Neural cell (in vitro differentiated cells): ENCODE data around the gene NT5M. TPM values are rescaled to one million over a fixed set of nuclear protein-coding genes. Genes with fewer than 3 reads are reported as not detected.

ENCODE experiments used
- H2AFZ ChIP-seq: fragments of 200-600, 300-800 bp; sonication (generic), shearing (Covaris generic); 2 replicates; pipeline ENCODE4 v1.6.0; 2014; ENCODE audit warnings: low read depth, mild to moderate bottlenecking, antibody characterized with exemption, low read length, moderate library complexity
- H3F3A ChIP-seq: fragments of 200-600 bp; shearing (Covaris generic); 2 replicates; pipeline ENCODE4 v1.6.1; 2016; ENCODE audit warnings: mild to moderate bottlenecking, moderate library complexity, mixed read lengths, antibody characterized with exemption, low read length; ENCODE audit not compliant: insufficient read depth, poor library complexity, severe bottlenecking
- H3K27ac ChIP-seq: fragments of 200-600, 300-800 bp; sonication (generic), shearing (Covaris generic); 2 replicates; pipeline ENCODE4 v1.5.1; 2014; ENCODE audit warnings: mild to moderate bottlenecking, low read length, moderate library complexity
- H3K27me3 ChIP-seq: fragments of 300-800, 200-600 bp; sonication (generic), shearing (Covaris generic); 2 replicates; pipeline ENCODE4 v1.6.0; 2014; ENCODE audit warnings: mild to moderate bottlenecking, low read depth, low read length, moderate library complexity; ENCODE audit not compliant: insufficient read depth
- H3K36me3 ChIP-seq: fragments of 300-800, 200-600 bp; sonication (generic), shearing (Covaris generic); 2 replicates; pipeline ENCODE4 v1.5.1; 2014; ENCODE audit warnings: mild to moderate bottlenecking, antibody characterized with exemption, low read length, moderate library complexity; ENCODE audit not compliant: insufficient read depth
- H3K4me2 ChIP-seq: fragments of 300-800, 200-600 bp; sonication (generic), shearing (Covaris generic); 2 replicates; pipeline ENCODE4 v1.6.0; 2014; ENCODE audit warnings: mild to moderate bottlenecking, low read length
- H3K4me3 ChIP-seq: fragments of 300-800, 200-600 bp; sonication (generic), shearing (Covaris generic); 2 replicates; pipeline ENCODE4 v1.5.1; 2014; ENCODE audit warnings: mild to moderate bottlenecking, low read length, moderate library complexity
- H3K79me2 ChIP-seq: fragments of 200-600 bp; shearing (Covaris generic); replicated peaks from 2 replicates; pipeline ENCODE4 v1.6.0; 2014; ENCODE audit warnings: mild to moderate bottlenecking, low read length, moderate library complexity; ENCODE audit not compliant: insufficient read depth
- H3K9ac ChIP-seq: fragments of 300-800, 200-600 bp; sonication (generic), shearing (Covaris generic); 2 replicates; pipeline ENCODE4 v1.6.1; 2016; ENCODE audit warnings: mild to moderate bottlenecking, low read length, mixed read lengths
- H3K9me2 ChIP-seq: fragments of 200-600 bp; shearing (Covaris generic); 2 replicates; pipeline ENCODE4 v1.6.1; 2016; ENCODE audit warnings: mild to moderate bottlenecking, low read length, mixed read lengths; ENCODE audit not compliant: insufficient read depth
- H3K9me3 ChIP-seq: fragments of 200-600, 300-800 bp; sonication (generic), shearing (Covaris generic); 2 replicates; pipeline ENCODE4 v1.6.1; 2016; ENCODE audit warnings: mild to moderate bottlenecking, mixed run types, low read length, moderate library complexity, mixed read lengths
- H4K20me1 ChIP-seq: fragments of 200-600 bp; shearing (Covaris generic); 2 replicates; pipeline ENCODE4 v1.6.1; 2016; ENCODE audit warnings: mild to moderate bottlenecking, mixed run types; ENCODE audit not compliant: insufficient read depth
- EP300 ChIP-seq: fragments of 450-650 bp; conservative IDR thresholded peaks from 2 replicates; pipeline ENCODE4 v1.6.1; 2014; ENCODE audit warnings: antibody characterized with exemption, mild to moderate bottlenecking, moderate library complexity; ENCODE audit not compliant: poor library complexity, severe bottlenecking
- EZH2 ChIP-seq: fragments of 200-600, 300-800 bp; shearing (Covaris generic), sonication (generic); IDR thresholded peaks from 2 replicates; pipeline ENCODE4 v1.6.1; 2014; ENCODE audit warnings: antibody characterized with exemption, low read length, borderline replicate concordance, mild to moderate bottlenecking; ENCODE audit not compliant: insufficient read depth, poor library complexity, severe bottlenecking
- MXI1 ChIP-seq: fragments of 450-650 bp; conservative IDR thresholded peaks from 2 replicates; pipeline ENCODE4 v1.6.1; 2014; ENCODE audit warnings: antibody characterized with exemption, mild to moderate bottlenecking; ENCODE audit not compliant: poor library complexity, severe bottlenecking
- POLR2AphosphoS5 ChIP-seq: IDR thresholded peaks from 2 replicates; pipeline ENCODE4 v1.6.1; 2012
- RAD21 ChIP-seq: fragments of 450-650 bp; conservative IDR thresholded peaks from 2 replicates; pipeline ENCODE4 v1.6.1; 2014; ENCODE audit warnings: antibody characterized with exemption, mild to moderate bottlenecking, moderate library complexity
- SMC3 ChIP-seq: fragments of 450-650 bp; conservative IDR thresholded peaks from 2 replicates; pipeline ENCODE4 v1.6.1; 2014; ENCODE audit warnings: antibody characterized with exemption, mild to moderate bottlenecking, moderate library complexity; ENCODE audit not compliant: poor library complexity
- TAF1 ChIP-seq: IDR thresholded peaks from 2 replicates; pipeline ENCODE4 v1.6.1; 2012; ENCODE audit warnings: low read depth
- polyA plus RNA-seq: library from polyadenylated mRNA; depleted of rRNA; stranded (reverse); fragments of >200 nt; gene quantifications from 2 replicates; pipeline ENCODE4 v1.2.3, GENCODE V29; 2014
- TF ChIP-seq, protein P1 (sequence below): fragments of 450-650 bp; IDR thresholded peaks from 2 replicates; pipeline ENCODE4 v1.5.1; 2014; ENCODE audit warnings: antibody characterized with exemption, mild to moderate bottlenecking, moderate library complexity; ENCODE audit not compliant: poor library complexity, severe bottlenecking
- TF ChIP-seq, protein P2 (sequence below): IDR thresholded peaks from 2 replicates; pipeline ENCODE4 v1.6.1; 2012; ENCODE audit warnings: borderline replicate concordance

The NT5M gene
- polyA plus RNA-seq, 1 donor from 2014 or later: 11.1 TPM

DNA sequence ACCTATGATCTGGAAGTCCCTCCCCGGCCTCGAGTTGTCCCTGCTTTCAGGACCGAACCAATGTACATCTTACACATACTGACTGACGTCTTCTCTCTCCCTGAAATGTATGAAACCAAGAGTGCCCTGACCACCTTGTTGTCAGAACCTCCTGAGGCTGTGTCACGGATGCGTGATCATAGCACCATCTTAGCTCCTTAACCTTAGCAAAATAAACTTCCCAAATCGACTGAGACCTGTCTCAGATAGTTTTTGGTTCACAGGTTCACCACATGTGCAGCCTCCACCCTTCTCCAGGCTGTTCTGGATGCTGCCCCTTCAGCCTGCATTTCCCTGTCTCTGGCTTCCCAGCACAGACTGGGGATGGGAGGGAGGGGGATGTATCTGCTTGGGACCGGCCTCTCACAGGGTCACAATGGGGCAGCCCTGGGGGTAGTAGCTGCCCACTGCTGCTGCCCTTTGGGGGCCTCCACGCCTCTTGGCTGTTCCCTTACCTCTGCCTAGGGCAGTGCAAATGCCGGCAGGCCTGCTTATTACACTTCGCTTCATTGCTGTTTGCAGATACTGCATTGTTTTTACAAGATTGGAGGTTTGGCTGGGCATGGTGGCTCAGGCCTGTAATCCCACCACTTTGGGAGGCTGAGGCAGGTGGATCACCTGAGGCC, 69.8 kb downstream of the NT5M start:
- TF ChIP-seq, protein P1, sequence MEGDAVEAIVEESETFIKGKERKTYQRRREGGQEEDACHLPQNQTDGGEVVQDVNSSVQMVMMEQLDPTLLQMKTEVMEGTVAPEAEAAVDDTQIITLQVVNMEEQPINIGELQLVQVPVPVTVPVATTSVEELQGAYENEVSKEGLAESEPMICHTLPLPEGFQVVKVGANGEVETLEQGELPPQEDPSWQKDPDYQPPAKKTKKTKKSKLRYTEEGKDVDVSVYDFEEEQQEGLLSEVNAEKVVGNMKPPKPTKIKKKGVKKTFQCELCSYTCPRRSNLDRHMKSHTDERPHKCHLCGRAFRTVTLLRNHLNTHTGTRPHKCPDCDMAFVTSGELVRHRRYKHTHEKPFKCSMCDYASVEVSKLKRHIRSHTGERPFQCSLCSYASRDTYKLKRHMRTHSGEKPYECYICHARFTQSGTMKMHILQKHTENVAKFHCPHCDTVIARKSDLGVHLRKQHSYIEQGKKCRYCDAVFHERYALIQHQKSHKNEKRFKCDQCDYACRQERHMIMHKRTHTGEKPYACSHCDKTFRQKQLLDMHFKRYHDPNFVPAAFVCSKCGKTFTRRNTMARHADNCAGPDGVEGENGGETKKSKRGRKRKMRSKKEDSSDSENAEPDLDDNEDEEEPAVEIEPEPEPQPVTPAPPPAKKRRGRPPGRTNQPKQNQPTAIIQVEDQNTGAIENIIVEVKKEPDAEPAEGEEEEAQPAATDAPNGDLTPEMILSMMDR: no peak
- TF ChIP-seq, protein P2, sequence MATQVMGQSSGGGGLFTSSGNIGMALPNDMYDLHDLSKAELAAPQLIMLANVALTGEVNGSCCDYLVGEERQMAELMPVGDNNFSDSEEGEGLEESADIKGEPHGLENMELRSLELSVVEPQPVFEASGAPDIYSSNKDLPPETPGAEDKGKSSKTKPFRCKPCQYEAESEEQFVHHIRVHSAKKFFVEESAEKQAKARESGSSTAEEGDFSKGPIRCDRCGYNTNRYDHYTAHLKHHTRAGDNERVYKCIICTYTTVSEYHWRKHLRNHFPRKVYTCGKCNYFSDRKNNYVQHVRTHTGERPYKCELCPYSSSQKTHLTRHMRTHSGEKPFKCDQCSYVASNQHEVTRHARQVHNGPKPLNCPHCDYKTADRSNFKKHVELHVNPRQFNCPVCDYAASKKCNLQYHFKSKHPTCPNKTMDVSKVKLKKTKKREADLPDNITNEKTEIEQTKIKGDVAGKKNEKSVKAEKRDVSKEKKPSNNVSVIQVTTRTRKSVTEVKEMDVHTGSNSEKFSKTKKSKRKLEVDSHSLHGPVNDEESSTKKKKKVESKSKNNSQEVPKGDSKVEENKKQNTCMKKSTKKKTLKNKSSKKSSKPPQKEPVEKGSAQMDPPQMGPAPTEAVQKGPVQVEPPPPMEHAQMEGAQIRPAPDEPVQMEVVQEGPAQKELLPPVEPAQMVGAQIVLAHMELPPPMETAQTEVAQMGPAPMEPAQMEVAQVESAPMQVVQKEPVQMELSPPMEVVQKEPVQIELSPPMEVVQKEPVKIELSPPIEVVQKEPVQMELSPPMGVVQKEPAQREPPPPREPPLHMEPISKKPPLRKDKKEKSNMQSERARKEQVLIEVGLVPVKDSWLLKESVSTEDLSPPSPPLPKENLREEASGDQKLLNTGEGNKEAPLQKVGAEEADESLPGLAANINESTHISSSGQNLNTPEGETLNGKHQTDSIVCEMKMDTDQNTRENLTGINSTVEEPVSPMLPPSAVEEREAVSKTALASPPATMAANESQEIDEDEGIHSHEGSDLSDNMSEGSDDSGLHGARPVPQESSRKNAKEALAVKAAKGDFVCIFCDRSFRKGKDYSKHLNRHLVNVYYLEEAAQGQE: no peak
- no peak for TF ChIP-seq EZH2
- no peak for TF ChIP-seq MXI1
- TF ChIP-seq POLR2AphosphoS5: no peak
- TF ChIP-seq TAF1: no peak
- no peak for TF ChIP-seq SMC3
- no peak for TF ChIP-seq EP300
- TF ChIP-seq RAD21: no peak
- Histone ChIP-seq H3F3A (no peaks in the 10 kb centered on the region), H3K27me3 (no peaks in the 10 kb centered on the region), H3K79me2 (no peaks in the 10 kb centered on the region), H4K20me1 (no peaks in the 10 kb centered on the region), H3K4me2 (no peak overlapping the region), H3K4me3 (no peak overlapping the region), H3K9me2 (no peaks in the 10 kb centered on the region), H3K9ac (no peak overlapping the region), H3K36me3 (no peaks in the 10 kb centered on the region), H3K27ac (no peak overlapping the region), H3K9me3 (no peaks in the 10 kb centered on the region), H2AFZ (no peak overlapping the region)

DNA sequence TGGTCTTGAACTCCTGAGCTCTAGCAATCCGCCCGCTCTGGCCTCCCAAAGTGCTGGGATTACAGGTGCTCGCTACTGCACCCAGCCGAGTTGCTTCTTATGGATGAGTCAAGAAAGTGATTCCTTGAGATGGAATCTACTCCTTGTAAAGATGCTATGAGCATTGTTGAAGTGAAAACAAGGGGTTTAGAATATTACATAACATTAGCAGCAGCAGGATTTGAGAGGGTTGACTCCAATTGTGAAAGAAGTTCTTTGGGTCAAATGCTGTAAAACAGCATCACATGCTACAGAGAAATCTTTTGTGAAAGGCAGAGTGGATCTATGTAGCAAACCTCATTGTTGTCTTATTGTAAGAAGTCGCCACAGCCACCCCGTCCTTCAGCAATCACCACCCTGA, 72.7 kb downstream of the NT5M start:
- Histone ChIP-seq H3K36me3 (no peaks in the 10 kb centered on the region), H3K27ac (peak overlapping the region; percentile 95), H3K9me2 (no peaks in the 10 kb centered on the region), H3K9ac (no peak overlapping the region), H3K27me3 (no peaks in the 10 kb centered on the region), H3F3A (no peaks in the 10 kb centered on the region), H3K4me3 (no peak overlapping the region), H4K20me1 (no peaks in the 10 kb centered on the region), H3K9me3 (no peaks in the 10 kb centered on the region), H2AFZ (no peak overlapping the region), H3K79me2 (no peaks in the 10 kb centered on the region), H3K4me2 (no peak overlapping the region)
- no peak for TF ChIP-seq RAD21
- TF ChIP-seq, protein P2: no peak
- TF ChIP-seq POLR2AphosphoS5: no peak
- no peak for TF ChIP-seq MXI1
- TF ChIP-seq SMC3: no peak
- no peak for TF ChIP-seq EZH2
- no peak for TF ChIP-seq EP300
- TF ChIP-seq, protein P1: no peak
- no peak for TF ChIP-seq TAF1
